KOPT-K1 (cell line): ENCODE results near the gene RNF5.
"Not testable (repeated sequence)": the region's sequence is repeated elsewhere in the genome, so short reads cannot be mapped to it uniquely, and the experiment has no call there.

Experiments
- H3K27ac ChIP-seq: fragments of 200-600 bp; sonication (generic); 2 replicates; pipeline ENCODE4 v1.5.1; 2016; ENCODE audit warnings: antibody characterized with exemption, mild to moderate bottlenecking, low read depth, low read length; ENCODE audit not compliant: poor library complexity, severe bottlenecking
- H3K36me3 ChIP-seq: fragments of 200-600 bp; sonication (generic); 2 replicates; pipeline ENCODE4 v1.5.1; 2017; ENCODE audit warnings: antibody characterized with exemption, mild to moderate bottlenecking, low read length, moderate library complexity; ENCODE audit not compliant: insufficient read depth
- H3K9me3 ChIP-seq: fragments of 200-600 bp; sonication (generic); 2 replicates; pipeline ENCODE4 v1.5.1; 2017; ENCODE audit warnings: antibody characterized with exemption, low read length, mild to moderate bottlenecking; ENCODE audit not compliant: insufficient read depth, poor library complexity, severe bottlenecking

RNF5 gene, protein sequence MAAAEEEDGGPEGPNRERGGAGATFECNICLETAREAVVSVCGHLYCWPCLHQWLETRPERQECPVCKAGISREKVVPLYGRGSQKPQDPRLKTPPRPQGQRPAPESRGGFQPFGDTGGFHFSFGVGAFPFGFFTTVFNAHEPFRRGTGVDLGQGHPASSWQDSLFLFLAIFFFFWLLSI

DNA sequence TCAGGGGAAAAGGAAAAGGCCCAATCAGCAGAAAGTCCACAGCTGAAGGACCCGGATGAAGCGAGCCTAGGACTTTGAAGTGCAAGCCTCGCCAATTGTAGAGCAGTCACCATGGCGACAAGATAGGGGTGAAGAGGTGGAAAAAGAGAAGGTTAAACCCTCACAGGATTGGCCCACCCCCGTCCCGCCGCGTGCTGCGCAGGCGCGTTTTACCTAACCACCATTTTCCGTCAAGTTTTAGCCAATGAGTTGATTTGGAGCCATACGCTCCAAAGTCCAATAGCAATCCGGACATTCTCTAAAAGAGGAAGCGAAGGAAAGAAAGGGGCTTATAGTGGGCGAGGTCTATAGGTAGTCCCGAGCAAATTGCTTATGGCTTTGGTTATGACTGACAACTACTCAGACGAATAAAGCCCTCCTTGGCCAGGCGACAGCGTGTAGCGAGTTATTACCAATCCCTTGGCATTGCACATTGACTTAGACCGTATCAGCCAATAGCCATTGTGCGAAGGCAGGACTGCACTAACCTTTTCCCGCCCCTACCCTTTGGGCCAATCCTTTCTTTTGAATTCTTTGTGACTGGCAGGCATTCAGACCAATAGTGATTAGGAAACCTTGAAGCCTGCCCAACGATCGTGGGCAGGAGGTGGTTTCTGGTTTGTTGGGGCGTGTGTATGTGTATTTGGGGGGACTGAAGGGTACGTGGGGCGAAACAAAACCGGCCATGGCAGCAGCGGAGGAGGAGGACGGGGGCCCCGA is at the start of gene RNF5:
Gene RNF5 (plus strand): TSS at position 618 of the 759 bp plus-strand sequence. CDS start 107 bp downstream, at position 725.
- Histone ChIP-seq H3K9me3 (no peaks in the 10 kb centered on the region), H3K36me3 (peaks cover 33% of the 10 kb centered on the region), H3K27ac (peak within 1 kb of the TSS; percentile 83)

DNA sequence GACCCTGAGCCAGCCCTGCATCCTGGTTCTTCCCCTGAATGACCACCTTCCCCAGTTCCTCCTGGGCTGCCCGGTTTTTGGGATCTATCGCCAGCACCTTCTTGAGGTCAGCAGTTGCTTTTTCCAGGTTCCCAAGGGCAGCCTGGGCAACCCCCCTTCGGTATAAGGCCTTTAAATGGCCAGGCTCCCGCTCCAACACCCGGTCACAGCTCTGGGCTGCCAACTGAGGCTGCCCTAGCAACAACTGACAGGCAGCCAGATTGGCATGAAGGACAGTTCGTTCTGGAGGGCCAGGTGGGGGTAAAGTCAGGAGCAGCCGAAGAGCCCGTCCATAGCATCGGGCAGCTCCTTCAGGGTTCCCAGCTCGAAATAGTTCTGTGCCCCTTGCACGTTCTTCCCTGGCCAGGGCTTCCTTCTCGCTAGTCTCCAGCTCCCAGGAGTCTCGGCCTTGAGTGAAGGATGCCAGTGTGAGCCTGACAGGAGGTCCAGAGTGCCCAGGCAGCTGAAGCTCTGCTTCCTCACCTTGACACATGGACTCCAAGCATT is 49.4 kb upstream of the RNF5 start:
- peaks cover 32% of the 10 kb centered on the region for H3K36me3 ChIP-seq
- H3K9me3 ChIP-seq = no peaks in the 10 kb centered on the region
- H3K27ac ChIP-seq = peak overlapping the region; percentile 68

GRCh38 chr6:32129297-32130088 is 48.7 kb upstream of the RNF5 start:
- H3K9me3 ChIP-seq = no peaks in the 10 kb centered on the region
- H3K27ac ChIP-seq = peak overlapping the region; percentile 68
- H3K36me3 ChIP-seq = peaks cover 25% of the 10 kb centered on the region

GRCh38 chr6:32131439-32131948 is 46.7 kb upstream of the RNF5 start:
- Histone ChIP-seq H3K27ac (no peak overlapping the region), H3K36me3 (peaks cover 6% of the 10 kb centered on the region; the same call in 1 of the 2 replicates)

GRCh38 chr6:32132110-32132509 is 46.1 kb upstream of the RNF5 start:
- no peaks in the 10 kb centered on the region for H3K9me3 ChIP-seq
- H3K36me3 ChIP-seq = no peaks in the 10 kb centered on the region
- H3K27ac ChIP-seq = no peak overlapping the region

More at GRCh38 chr6:32131439-32131948, 46.7 kb upstream of the RNF5 start:
- no peaks in the 10 kb centered on the region for H3K9me3 ChIP-seq

DNA sequence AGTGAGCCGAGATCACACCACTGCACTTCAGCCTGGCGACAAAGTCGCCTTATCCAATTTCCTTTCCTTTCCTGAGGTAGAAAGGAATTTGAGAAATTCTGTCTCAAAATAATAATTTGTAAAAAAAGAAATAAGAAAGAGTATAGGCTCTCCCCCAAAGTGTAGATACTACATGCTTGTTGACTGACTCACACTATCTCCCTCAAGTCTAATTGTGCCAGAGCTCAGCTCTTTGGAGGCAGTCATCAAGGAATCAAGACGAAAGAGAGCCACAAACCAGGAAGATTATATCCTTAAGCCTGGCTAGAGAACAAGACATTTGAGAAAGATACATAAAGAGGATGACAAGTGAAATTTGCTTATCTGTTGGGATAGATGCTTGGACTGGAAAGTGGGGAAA is 44.4 kb upstream of the RNF5 start:
- Histone ChIP-seq H3K27ac (no peak overlapping the region), H3K36me3 (no peaks in the 10 kb centered on the region), H3K9me3 (no peaks in the 10 kb centered on the region)

GRCh38 chr6:32137454-32137853 is 40.8 kb upstream of the RNF5 start:
- H3K27ac ChIP-seq = no peak overlapping the region
- H3K9me3 ChIP-seq = no peaks in the 10 kb centered on the region
- no peaks in the 10 kb centered on the region for H3K36me3 ChIP-seq

- no peaks in the 10 kb centered on the region for H3K36me3 ChIP-seq
- H3K27ac ChIP-seq = no peak overlapping the region
- no peaks in the 10 kb centered on the region for H3K9me3 ChIP-seq
Measured at GRCh38 chr6:32139590-32139989, 38.6 kb upstream of the RNF5 start.

- no peaks in the 10 kb centered on the region for H3K9me3 ChIP-seq
- H3K27ac ChIP-seq = no peak overlapping the region
- no peaks in the 10 kb centered on the region for H3K36me3 ChIP-seq
Measured at GRCh38 chr6:32140420-32141046, 37.7 kb upstream of the RNF5 start.

DNA sequence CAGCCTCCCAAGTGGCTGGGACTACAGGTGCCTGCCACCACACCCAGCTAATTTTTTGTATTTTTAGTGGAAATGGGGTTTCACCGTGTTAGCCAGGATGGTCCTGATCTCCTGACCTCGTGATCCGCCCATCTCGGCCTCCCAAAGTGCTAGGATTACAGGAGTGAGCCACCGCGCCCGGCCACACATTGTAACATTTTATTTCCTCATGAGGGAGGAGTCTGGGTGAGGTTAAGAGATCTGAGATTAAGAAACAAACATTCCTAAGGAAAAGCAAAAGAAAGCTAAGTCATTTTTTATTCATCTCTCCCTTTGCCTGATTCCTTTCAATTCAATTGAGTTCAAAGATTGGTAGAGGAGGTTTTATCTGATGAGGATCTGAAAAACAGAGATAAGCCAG is 34.0 kb upstream of the RNF5 start:
- H3K36me3 ChIP-seq, H3K27ac ChIP-seq, H3K9me3 ChIP-seq: not testable (repeated sequence)

DNA sequence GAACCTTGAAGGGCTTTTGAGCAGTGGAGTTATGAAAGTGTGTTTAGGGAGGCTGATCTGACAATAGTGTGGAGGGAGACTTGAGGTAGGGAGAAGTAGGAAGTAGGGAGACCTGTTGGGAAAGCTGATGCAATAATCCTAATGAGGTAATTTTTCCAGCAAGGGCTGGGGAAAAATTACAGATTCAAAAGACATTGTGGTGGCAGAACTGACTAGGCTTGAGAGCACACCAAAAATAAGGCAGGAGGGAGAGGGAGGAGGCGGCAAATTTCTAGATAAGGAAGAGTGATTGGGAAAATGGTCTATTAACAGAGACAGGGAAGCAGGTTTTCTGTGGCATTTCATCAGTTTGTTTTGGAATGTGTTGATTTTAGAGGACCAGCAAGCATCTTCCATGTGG is 31.9 kb upstream of the RNF5 start:
- H3K27ac ChIP-seq = no peak overlapping the region

GRCh38 chr6:32146687-32147086 is 31.5 kb upstream of the RNF5 start:
- Histone ChIP-seq H3K36me3 (no peaks in the 10 kb centered on the region), H3K27ac (no peak overlapping the region), H3K9me3 (no peaks in the 10 kb centered on the region)

More for the DNA sequence above, 31.9 kb upstream of the RNF5 start:
- H3K9me3 ChIP-seq = no peaks in the 10 kb centered on the region
- no peaks in the 10 kb centered on the region for H3K36me3 ChIP-seq

DNA sequence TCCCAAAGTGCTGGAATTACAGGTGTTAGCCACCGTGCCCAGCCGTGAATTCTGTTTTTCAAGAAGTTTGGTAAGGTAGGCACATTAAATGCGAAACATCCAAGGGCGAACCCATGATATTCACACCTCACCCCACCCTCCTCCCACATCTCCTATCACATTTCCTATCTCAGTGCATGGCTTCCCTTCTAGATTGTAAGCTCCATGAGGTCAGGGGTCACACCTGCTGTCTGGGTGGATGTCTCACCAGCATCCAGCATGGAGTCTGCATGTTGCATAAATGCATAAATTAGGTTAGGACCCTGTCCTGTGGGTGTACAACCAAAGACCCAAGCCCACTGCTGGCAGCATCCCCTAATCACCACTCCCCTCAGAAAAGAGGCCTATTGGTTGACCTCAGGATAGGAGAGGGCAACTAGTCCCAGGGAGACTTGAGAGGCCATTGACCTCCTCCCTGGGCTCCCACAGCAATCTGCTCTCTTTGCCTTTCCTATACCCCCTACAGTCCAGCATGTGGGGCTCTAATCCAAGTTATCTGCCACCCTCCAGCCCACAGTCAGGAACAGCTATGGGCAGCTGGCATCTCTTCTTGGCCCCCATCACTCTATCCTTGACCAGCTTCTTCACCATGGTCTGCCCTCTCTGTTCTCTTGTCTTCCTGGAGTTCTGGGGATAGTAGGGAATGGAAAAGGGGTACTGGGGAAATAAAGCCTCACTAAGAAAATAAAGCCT is 30.6 kb upstream of the RNF5 start:
- no peaks in the 10 kb centered on the region for H3K9me3 ChIP-seq
- no peaks in the 10 kb centered on the region for H3K36me3 ChIP-seq
- H3K27ac ChIP-seq = no peak overlapping the region
